Measurements from ENCODE around the gene MMP28.

MMP28 gene

DNA sequence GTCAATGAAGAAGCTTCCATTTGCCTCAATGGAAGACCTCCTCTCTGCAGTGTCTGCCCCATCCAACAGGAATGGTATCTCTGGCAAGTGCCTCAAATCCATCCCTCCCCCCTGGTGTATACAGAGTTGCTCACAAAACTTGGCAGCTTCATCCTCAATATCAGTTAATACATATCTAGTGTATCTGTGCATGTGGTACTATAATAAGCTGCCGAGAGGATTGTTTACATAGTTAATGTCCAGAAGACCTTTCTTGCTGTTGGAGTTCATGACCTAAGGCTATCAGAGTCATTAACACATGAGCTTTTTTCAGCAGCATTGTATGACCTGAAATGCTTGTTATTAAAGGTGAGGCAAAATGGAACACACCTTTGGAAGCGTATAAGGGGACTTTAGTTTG lies 78.0 kb downstream of the MMP28 start:
- no peaks in the 10 kb centered on the region for H3K27me3 Mint-ChIP-seq (ENCODE audit: low read depth)
- H3K27ac Mint-ChIP-seq: no peak overlapping the region
- H3K36me3 Mint-ChIP-seq (ENCODE audit: low read depth): peaks cover 20% of the 10 kb centered on the region
- no peaks in the 10 kb centered on the region for H3K9me3 Mint-ChIP-seq
- H3K4me3 Mint-ChIP-seq: no peak overlapping the region
- peaks cover 2% of the 10 kb centered on the region for H3K4me1 Mint-ChIP-seq (ENCODE audit: low read depth)

DNA sequence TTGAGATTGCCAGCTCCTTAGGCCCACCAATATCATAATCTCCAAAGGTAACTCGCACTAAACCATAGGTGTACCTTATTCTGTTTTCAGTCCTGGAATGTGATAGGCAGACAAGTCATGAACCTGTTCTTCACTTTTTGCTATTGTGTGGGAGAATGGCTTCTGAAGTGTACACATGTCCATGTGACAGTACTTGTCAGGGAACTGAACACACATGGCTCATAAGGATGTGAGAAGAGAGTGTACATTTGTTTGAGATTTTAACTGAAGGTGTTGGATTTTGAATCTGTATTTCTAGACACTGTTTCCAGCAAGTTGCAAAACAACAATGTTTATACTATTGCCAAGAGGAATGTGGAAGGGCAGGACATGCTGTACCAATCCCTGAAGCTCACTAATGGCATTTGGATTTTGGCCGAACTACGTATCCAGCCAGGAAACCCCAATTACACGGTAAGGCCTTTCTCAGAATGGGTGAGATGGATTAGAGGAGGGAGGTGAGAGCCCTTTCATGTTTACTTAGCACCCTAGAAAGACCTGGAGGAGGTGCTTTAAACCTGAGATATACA lies 78.5 kb downstream of the MMP28 start:
- Mint-ChIP-seq H3K4me1 (ENCODE audit: low read depth) (peaks cover 2% of the 10 kb centered on the region), H3K4me3 (no peak overlapping the region), H3K27ac (no peak overlapping the region), H3K36me3 (ENCODE audit: low read depth) (peaks cover 20% of the 10 kb centered on the region), H3K27me3 (ENCODE audit: low read depth) (no peaks in the 10 kb centered on the region), H3K9me3 (no peaks in the 10 kb centered on the region)

DNA sequence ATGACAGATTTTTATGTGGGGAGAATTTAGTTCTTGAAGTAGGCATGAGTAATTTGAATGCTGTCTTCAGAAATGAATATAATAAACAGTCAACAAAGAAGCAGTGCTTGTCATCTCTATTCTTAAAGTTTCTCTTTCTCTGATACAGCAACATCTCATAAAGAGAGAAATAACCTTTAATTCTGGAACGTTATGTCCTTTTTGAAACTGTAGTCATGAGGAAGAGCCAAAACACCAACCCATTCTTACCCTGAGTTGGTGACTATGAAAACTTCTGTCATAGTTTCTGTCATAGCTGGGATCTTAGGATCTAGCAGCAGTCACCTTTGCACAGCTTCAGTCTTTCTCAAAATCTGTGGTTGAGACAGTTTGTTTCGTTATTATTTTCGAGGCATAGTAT lies 79.3 kb downstream of the MMP28 start:
- Mint-ChIP-seq H3K9me3 (no peaks in the 10 kb centered on the region), H3K36me3 (ENCODE audit: low read depth) (peaks cover 20% of the 10 kb centered on the region), H3K27ac (no peak overlapping the region), H3K27me3 (ENCODE audit: low read depth) (no peaks in the 10 kb centered on the region), H3K4me1 (ENCODE audit: low read depth) (peaks cover 2% of the 10 kb centered on the region), H3K4me3 (no peak overlapping the region)
